GM12874 (cell line): ENCODE measurements around the gene PROC.

ENCODE experiments used
- CTCF ChIP-seq: IDR thresholded peaks from 2 replicates; pipeline ENCODE4 v1.5.1; 2011; ENCODE audit warnings: low read depth, mild to moderate bottlenecking, control low read depth, low read length, moderate library complexity; ENCODE audit not compliant: insufficient read depth

PROC gene

DNA sequence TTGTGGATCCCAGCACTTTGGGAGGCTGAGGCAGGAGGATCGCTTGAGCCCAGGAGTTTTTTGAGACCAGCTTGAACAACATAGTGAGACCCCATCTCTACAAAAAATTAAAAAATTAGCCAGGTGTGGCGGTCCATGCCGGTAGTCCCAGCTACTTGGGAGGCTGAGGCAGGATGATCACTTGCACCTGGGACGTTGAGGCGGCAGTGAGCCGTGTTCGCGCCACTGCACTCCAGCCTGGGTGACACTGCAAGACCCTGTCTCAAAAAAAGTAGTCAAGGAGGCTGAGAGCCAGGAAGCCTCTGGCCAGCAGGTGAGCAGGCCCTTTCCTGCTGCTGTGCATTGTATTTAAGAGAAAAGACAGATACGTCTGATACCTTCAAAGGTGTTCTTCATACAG, 11.1 kb upstream of the PROC start:
- TF ChIP-seq CTCF: no peak

- TF ChIP-seq CTCF: no peak
Measured at GRCh38 chr2:127407661-127408003, 10.6 kb upstream of the PROC start.

DNA sequence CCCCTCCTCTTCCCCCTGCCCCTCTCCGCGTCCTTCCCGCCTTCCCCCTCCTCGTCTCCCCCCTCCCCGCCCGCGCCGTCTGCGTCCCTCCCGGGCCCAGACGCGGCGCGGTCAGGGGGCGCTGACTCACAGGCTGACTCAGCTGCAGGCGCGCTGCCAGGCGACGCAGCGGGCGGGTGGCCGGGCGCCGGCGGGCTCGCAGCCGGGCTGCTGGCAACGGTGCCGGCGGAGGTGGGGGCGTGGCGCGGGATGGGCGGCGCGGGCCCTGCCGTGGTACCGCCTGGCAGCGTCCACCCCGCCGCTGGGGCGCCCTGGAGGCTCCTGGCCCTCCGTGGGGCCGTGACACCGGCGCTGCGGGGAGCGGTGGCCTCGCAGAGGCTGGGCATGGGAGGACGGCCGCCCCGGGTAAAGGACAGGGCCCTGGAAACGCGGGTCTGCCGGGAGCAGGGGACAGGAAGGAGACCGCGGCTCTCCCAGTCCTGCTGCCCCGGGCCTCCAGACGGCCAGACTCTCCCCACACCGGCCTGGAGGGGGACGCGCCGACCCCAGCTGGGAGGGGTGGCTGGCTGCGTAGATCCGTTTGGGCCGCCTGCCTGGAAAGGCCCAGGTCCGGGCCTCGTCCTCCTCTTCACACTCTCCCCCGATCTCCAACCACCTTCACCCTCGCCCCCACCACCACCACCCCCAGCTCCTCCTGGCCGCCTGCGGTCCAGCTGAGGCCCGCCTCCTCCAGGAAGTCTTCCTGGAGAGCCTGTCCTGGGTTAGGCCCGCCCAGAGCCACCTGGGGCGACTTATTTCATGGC, 10.0 kb upstream of the PROC start:
- no peak for TF ChIP-seq CTCF

DNA sequence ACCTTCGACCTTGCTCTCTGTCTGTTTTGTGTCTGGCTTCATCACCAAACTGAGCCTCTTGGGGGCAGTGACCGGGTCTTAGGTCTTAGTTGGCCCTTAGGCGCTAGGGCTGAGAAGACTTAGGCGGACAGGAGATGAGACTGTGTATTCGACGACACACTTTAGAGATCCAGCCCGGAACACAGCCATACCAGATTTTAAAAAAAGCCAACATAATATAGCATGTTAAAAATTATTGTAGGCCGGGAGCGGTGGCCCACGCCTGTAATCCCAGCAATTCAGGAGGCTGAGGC, 9.5 kb upstream of the PROC start:
- TF ChIP-seq CTCF: no peak

DNA sequence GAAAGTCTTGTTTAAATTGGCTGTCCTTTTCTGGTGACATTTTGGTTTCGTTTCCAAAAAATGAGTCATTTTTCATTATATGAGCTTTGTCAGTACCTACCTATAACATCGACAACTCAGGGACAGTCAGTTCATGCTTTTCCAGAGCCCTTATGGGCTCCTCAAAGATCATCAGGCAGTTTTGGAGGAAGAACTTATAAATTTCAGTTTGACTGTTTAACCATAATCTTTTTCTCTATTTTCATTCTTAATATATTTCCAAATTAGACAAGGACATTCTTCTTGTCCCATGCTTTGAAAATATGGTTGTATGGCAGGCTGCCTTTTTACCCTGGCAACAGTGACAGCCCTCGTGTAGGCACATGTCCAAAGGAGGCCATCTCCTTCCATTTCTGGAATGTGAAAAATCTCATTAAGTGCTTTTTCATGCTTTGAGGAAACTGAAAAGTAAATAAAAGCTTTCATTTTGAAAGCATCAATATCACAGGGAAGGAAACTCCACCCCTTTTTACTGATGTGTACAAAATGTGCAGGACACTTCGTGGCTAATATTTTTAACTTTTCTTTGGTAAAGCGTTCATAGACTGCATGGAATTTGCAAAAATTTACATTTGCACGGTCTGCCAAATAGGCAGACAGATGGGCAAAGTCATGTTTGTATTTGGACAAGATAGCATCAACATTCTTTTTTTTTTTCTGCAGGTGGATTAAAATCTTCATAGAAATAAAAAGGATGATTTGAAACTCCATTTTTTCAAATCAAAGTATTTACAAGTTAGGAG, 7.2 kb upstream of the PROC start:
- no peak for TF ChIP-seq CTCF

GRCh38 chr2:127411653-127412369, 6.4 kb upstream of the PROC start:
- no peak for TF ChIP-seq CTCF

- no peak for TF ChIP-seq CTCF
Measured at GRCh38 chr2:127413200-127413599, 5.0 kb upstream of the PROC start.
